RWPE2 (cell line): ENCODE data around the gene TMEM35B.

ENCODE experiments used
- ATAC-seq: fragments of 200-7000 bp; cut with Tn5 transposase; 3 replicates; pipeline ENCODE4 v1.9.1; 2021; ENCODE audit warnings: low read depth
- DNase-seq: peaks from one replicate; pipeline ENCODE4 v3.0.0-alpha.2; 2020; ENCODE audit warnings: low spot score
- H3K27ac ChIP-seq: fragments of 450-650 bp; 2 replicates; pipeline ENCODE4 v1.5.1; 2017; ENCODE audit warnings: mild to moderate bottlenecking; ENCODE audit not compliant: poor library complexity, severe bottlenecking
- H3K27me3 ChIP-seq: fragments of 250-450 bp; sonication (Bioruptor Pico); 2 replicates; pipeline ENCODE4 v1.5.1; 2021; ENCODE audit warnings: mild to moderate bottlenecking, moderate library complexity; ENCODE audit not compliant: insufficient read depth, poor library complexity, severe bottlenecking
- H3K36me3 ChIP-seq: fragments of 250-450 bp; sonication (Bioruptor Pico); 2 replicates; pipeline ENCODE4 v1.5.1; 2020; ENCODE audit warnings: low read depth, mild to moderate bottlenecking, moderate library complexity
- H3K4me1 ChIP-seq: fragments of 250-450 bp; sonication (Bioruptor Pico); 2 replicates; pipeline ENCODE4 v1.5.1; 2021; ENCODE audit warnings: mild to moderate bottlenecking, moderate library complexity; ENCODE audit not compliant: insufficient read depth, poor library complexity, severe bottlenecking
- H3K4me3 ChIP-seq: fragments of 250-450 bp; sonication (Bioruptor Pico); 2 replicates; pipeline ENCODE4 v1.5.1; 2021; ENCODE audit warnings: mild to moderate bottlenecking, moderate library complexity; ENCODE audit not compliant: severe bottlenecking
- H3K9me3 ChIP-seq: fragments of 250-450 bp; sonication (Bioruptor Pico); 2 replicates; pipeline ENCODE4 v1.5.1; 2021; ENCODE audit warnings: mild to moderate bottlenecking, moderate library complexity; ENCODE audit not compliant: severe bottlenecking
- TF ChIP-seq, protein P1 (sequence below): fragments of 450-650 bp; IDR thresholded peaks from one replicate; pipeline ENCODE4 v1.5.1; 2017; ENCODE audit warnings: mild to moderate bottlenecking, moderate library complexity; ENCODE audit not compliant: poor library complexity, severe bottlenecking

TMEM35B gene

DNA sequence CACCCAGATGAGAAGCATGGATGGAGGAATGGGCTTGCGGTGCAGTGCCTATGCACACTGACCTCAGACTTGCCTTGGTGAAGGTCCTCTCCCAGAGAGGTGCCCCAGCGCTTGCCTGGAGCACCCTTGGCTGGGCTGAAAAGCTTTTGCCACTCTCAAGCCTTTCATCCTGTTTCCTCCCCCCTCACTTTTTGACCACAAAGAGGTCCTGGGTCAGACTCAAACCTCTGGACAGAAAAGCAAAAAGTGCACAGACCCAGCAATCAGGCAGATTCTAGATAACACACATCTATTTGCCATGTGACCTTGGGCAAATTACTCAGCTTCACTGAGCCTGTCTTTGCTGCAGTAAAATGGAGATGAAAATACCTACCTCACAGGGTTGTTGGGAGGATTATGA lies 7.3 kb downstream of the TMEM35B start:
- Histone ChIP-seq H3K27me3 (no peaks in the 10 kb centered on the region), H3K9me3 (no peaks in the 10 kb centered on the region), H3K4me3 (no peak overlapping the region), H3K27ac (no peak overlapping the region), H3K4me1 (no peaks in the 10 kb centered on the region), H3K36me3 (peaks cover 10% of the 10 kb centered on the region)
- DNase-seq (no peak), ATAC-seq (0 out of 3 replicates have a peak, but pooled peaks have one; percentile 10)
- TF ChIP-seq, protein P1, sequence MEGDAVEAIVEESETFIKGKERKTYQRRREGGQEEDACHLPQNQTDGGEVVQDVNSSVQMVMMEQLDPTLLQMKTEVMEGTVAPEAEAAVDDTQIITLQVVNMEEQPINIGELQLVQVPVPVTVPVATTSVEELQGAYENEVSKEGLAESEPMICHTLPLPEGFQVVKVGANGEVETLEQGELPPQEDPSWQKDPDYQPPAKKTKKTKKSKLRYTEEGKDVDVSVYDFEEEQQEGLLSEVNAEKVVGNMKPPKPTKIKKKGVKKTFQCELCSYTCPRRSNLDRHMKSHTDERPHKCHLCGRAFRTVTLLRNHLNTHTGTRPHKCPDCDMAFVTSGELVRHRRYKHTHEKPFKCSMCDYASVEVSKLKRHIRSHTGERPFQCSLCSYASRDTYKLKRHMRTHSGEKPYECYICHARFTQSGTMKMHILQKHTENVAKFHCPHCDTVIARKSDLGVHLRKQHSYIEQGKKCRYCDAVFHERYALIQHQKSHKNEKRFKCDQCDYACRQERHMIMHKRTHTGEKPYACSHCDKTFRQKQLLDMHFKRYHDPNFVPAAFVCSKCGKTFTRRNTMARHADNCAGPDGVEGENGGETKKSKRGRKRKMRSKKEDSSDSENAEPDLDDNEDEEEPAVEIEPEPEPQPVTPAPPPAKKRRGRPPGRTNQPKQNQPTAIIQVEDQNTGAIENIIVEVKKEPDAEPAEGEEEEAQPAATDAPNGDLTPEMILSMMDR, result no peak

DNA sequence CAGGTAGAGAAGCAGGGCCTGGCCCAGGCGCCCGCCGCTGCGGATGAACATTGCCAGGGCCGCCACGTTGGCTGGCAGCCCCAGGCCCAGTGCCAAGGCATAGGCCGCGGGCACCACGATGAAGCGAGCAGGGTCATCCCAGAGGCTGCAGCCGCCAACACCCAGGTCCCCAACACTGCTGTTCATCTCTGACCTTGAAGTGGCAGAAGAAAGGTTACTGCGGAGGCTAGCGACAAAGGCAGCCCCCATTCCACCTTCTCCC lies 8.0 kb downstream of the TMEM35B start:
- H3K36me3 ChIP-seq, result peaks cover 9% of the 10 kb centered on the region; the same call in 1 of the 2 replicates

GRCh38 chr1:34976384-34977209 lies 8.6 kb downstream of the TMEM35B start:
- H3K4me1 ChIP-seq, result no peaks in the 10 kb centered on the region
- no peak for DNase-seq
- TF ChIP-seq, protein P1, result no peak
- no peak for ATAC-seq
- H3K4me3 ChIP-seq, result no peak overlapping the region
- H3K27me3 ChIP-seq, result no peaks in the 10 kb centered on the region
- peaks cover 5% of the 10 kb centered on the region; the same call in 1 of the 2 replicates for H3K36me3 ChIP-seq
- no peaks in the 10 kb centered on the region for H3K9me3 ChIP-seq
- H3K27ac ChIP-seq, result no peak overlapping the region

More for the DNA sequence above, 8.0 kb downstream of the TMEM35B start:
- H3K4me3 ChIP-seq, result no peak overlapping the region
- no peaks in the 10 kb centered on the region for H3K9me3 ChIP-seq
- TF ChIP-seq, protein P1, result no peak
- H3K4me1 ChIP-seq, result no peaks in the 10 kb centered on the region
- ATAC-seq (no peak), DNase-seq (no peak)
- H3K27me3 ChIP-seq, result no peaks in the 10 kb centered on the region
- no peak overlapping the region for H3K27ac ChIP-seq

DNA sequence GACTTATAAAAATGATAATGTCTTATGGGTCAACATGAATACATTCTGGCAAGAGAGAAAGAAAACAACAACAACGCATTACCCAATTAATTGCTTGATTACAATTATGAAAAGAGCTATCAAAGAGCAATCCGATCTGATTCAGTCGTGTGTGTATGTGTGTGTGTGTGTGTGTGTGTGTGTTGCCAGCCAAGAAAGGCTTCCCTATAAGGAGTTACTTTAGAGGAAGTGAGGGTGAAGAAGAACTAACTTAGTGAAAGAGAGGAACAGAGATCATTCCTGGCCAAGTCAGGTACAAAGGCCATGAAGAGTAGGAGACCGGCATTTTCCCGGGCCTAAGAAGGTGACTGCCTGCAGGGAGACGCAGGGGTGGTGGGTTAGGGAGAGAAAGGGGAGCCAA lies 9.4 kb downstream of the TMEM35B start:
- ATAC-seq (no peak), DNase-seq (no peak)
- H3K27ac ChIP-seq, result no peak overlapping the region
- H3K4me1 ChIP-seq, result no peaks in the 10 kb centered on the region
- TF ChIP-seq, protein P1, result no peak
- H3K4me3 ChIP-seq, result no peak overlapping the region
- no peaks in the 10 kb centered on the region for H3K9me3 ChIP-seq
- no peaks in the 10 kb centered on the region for H3K27me3 ChIP-seq
- no peaks in the 10 kb centered on the region for H3K36me3 ChIP-seq

DNA sequence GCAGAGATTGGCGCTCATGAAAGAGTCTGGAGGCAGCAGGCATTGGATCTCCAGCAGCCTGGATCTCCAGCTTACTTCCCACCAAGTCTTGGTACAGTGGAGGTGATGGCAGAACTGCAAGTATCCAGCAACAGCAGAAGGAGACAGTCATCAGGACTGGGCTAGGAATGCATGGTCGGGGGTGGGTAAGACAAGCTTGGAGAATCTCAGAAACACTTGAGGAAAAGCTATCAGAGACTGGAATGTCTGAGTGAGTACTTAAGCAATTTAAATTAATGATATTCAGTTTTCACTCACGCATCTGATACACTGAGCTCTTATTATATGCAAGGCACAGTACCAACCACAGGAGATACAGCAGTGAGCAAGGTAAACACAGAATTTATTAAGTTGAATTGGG lies 9.8 kb downstream of the TMEM35B start:
- no peak for ATAC-seq
- Histone ChIP-seq H3K4me1 (no peaks in the 10 kb centered on the region), H3K4me3 (no peak overlapping the region), H3K27ac (no peak overlapping the region), H3K27me3 (no peaks in the 10 kb centered on the region), H3K9me3 (no peaks in the 10 kb centered on the region), H3K36me3 (no peaks in the 10 kb centered on the region)
- no peak for DNase-seq
- TF ChIP-seq, protein P1, result no peak
